Heart right ventricle (tissue), 16 donors: ENCODE data around the gene BORCS6. TPM values are rescaled to one million over a fixed set of nuclear protein-coding genes. Genes with fewer than 3 reads are reported as not detected.

ENCODE experiments used
- ATAC-seq, 8 donors: fragments of 200-7000 bp; cut with Tn5 transposase; one replicate each; pipeline ENCODE4 v1.9.1; 2020; ENCODE audit warnings: mild to moderate bottlenecking in 8 of 8, moderate library complexity in 8 of 8, moderate number of reproducible peaks in 1 of 8
- DNase-seq, 2 donors: peaks; one replicate each; pipeline ENCODE4 v3.0.0-alpha.2; 2020
- H3K27ac ChIP-seq, 10 donors: fragments of 200-600 bp; sonication (generic) in 2 of 10; one replicate each; pipeline versions ENCODE4 v1.5.0 to v1.8.0; 2020 to 2022; ENCODE audit warnings: mild to moderate bottlenecking in 3 of 10
- H3K27me3 ChIP-seq, 7 donors: fragments of 200-600 bp; one replicate each; pipeline ENCODE4 v1.8.0; 2021 to 2022; ENCODE audit warnings: mild to moderate bottlenecking in 2 of 7
- H3K36me3 ChIP-seq, 9 donors: fragments of 200-600 bp; sonication (generic) in 1 of 9; one replicate each; pipeline versions ENCODE4 v1.5.0 to v1.8.0; 2020 to 2022; ENCODE audit warnings: mild to moderate bottlenecking in 2 of 9
- H3K4me1 ChIP-seq, 9 donors: fragments of 200-600 bp; sonication (generic) in 1 of 9; one replicate each; pipeline versions ENCODE4 v1.5.0 to v1.8.0; 2020 to 2022; ENCODE audit warnings: mild to moderate bottlenecking in 4 of 9
- H3K4me3 ChIP-seq, 10 donors: fragments of 200-600 bp; sonication (generic) in 2 of 10; one replicate each; pipeline versions ENCODE4 v1.5.0 to v1.8.0; 2020 to 2022; ENCODE audit warnings: mild to moderate bottlenecking in 7 of 10, moderate library complexity in 2 of 10
- H3K9me3 ChIP-seq, 11 donors: fragments of 200-600 bp in 10 of 11; sonication (generic) in 2 of 11; one replicate each; pipeline versions ENCODE4 v1.5.0 to v1.8.0; 2013 to 2022; ENCODE audit warnings: mild to moderate bottlenecking in 2 of 11, control low read depth in 1 of 11, moderate library complexity in 1 of 11
- CTCF ChIP-seq, 9 donors: fragments of 200-600 bp; sonication (generic) in 2 of 9; IDR thresholded peaks; one replicate each; pipeline versions ENCODE4 v1.5.0 to v1.8.0; 2021 to 2022; ENCODE audit warnings: antibody characterized with exemption in 9 of 9, mild to moderate bottlenecking in 5 of 9, moderate library complexity in 1 of 9
- WGBS, 2 donors: extraction: QIAGEN DNeasy Blood & Tissue Kit; methylation state at CpG; one replicate each; pipeline ENCODE4 v1.1.7; 2013; ENCODE audit warnings: inconsistent platforms in 1 of 2; 5-methylcytosine and 5-hydroxymethylcytosine counted together
- intact Hi-C, 10 donors: fragments of 100-400 bp; cut with DNase I; formaldehyde crosslinking; loops; one replicate each; pipeline versions ENCODE4 v1.11.1 to v1.14.2; 2022
- polyA plus RNA-seq, 2 donors: library from polyadenylated mRNA; stranded (reverse); fragments of 200-250 nt; gene quantifications; one replicate each; pipeline ENCODE4 v1.2.3, GENCODE V29; 2013
- total RNA-seq, 10 donors: library from RNA; stranded (reverse); fragmentation: NEBNext Ultra II Directional in 3 of 10; extraction: Animal tissue kit (Norgen Biotek cat#: 25700) in 3 of 10; gene quantifications; one replicate each; pipeline versions ENCODE4 v1.2.1 to v1.2.4, GENCODE V29; 2021 to 2023
- donor health status: Arrhythmogenic right ventricular cardiomyopathy.
- donor health status: ischemic (EF 13 %, LVEDD 7.1; RV severe dilation, severe dysfunction).
- donor health status: healthy with polysubstance abuse.
- donor health status: DM: no; HTN: yes; CAD: no.
- donor health status: DM: no; HTN: no; CAD: no.
- donor health status: ischemic (EF 25% LVEDD 6.9; RV normal size, moderate dysfunction).
- donor health status: ischemic (EF 25% LVEDD 5.7; RV mildly dilated, moderate dysfunction).
- donor health status: healthy.
- donor health status: DM: yes; HTN: yes; CAD: no.
- donor health status: Ischemic cardiomyopathy.
- donor health status: ischemic (EF 35%, LVEDD 5.7; RV mildly dilated, moderate dysfunction).
- donor health status: nonischemic (EF 11% LVEDD 7.7; RV severe dilation, severe dysfunction).
- donor health status: DM: yes; HTN: yes; CAD: no.
- donor health status: PGD.
- donor health status: ischemic (EF 29% LVEDD 5.4; RV normal size, mild dysfunction).
- donor health status: nonischemic (EF 23%, LVEDD 6.1; RV moderate dilation, normal function).

The BORCS6 gene
- total and polyA plus RNA-seq, 12 donors: 4.2 to 13.8 (median 7.7) TPM

GRCh38 chr17:8158267-8159031, 31.5 kb downstream of the BORCS6 start:
- 40 to 43% methylated on average over 20 of the region's 20 CpGs for WGBS, 2 donors
- intact Hi-C loops: loop anchor here in 4 of 10 donors (1.0 to 10.0 kb wide), 6 partner anchors 20 to 324 kb away; partner anchors contain the start of genes CYB5D1 (in 1 of the 4), HES7 (in 1 of the 4), KDM6B (in 1 of the 4) and NAA38 (in 1 of the 4)
- H3K4me3 ChIP-seq: peak overlapping the region in 3 of 10 donors; percentile 1 to 11 (median 2)

GRCh38 chr17:8156246-8156992, 33.6 kb downstream of the BORCS6 start:
- Histone ChIP-seq H3K4me3 (peak overlapping the region; percentile 66 to 91 (median 81)), H3K27ac (peak overlapping the region; percentile 97 to 100 (median 100)), H3K4me1 (peaks cover 19 to 91% (median 51%) of the 10 kb centered on the region in 9 donors), H3K36me3 (peaks cover 0 to 31% (median 16%) of the 10 kb centered on the region in 9 donors), H3K27me3 (no peaks in the 10 kb centered on the region), H3K9me3 (no peaks in the 10 kb centered on the region)
- 0 to 1% methylated on average over 59 of the region's 59 CpGs for WGBS, 2 donors
- intact Hi-C loops: loop anchor here in 4 of 10 donors (2.0 to 10.0 kb wide), 5 partner anchors 18 to 322 kb away; partner anchors contain the start of genes CYB5D1 (in 1 of the 4), HES7 (in 1 of the 4), KDM6B (in 1 of the 4) and NAA38 (in 1 of the 4)
- peak in 4 of 9 donors; percentile 12 to 42 (median 28) for TF ChIP-seq CTCF (IDR thresholded peaks at IDR 0.05)
- peak; percentile 100 for DNase-seq
- peak; percentile 65 to 75 (median 68) for ATAC-seq

More at GRCh38 chr17:8158267-8159031, 31.5 kb downstream of the BORCS6 start:
- Histone ChIP-seq H3K4me1 (peaks cover 18 to 85% (median 50%) of the 10 kb centered on the region in 9 donors), H3K27me3 (no peaks in the 10 kb centered on the region), H3K9me3 (no peaks in the 10 kb centered on the region), H3K36me3 (peaks cover 0 to 34% (median 17%) of the 10 kb centered on the region in 9 donors), H3K27ac (peak overlapping the region in 9 of 10 donors; percentile 64 to 99 (median 97))
- ATAC-seq: peak in 1 of 8 donors; percentile 6
- TF ChIP-seq CTCF (IDR thresholded peaks at IDR 0.05): peak; percentile 88 to 96 (median 90)
- DNase-seq: peak; percentile 91 to 93

GRCh38 chr17:8155996-8156245, 34.1 kb downstream of the BORCS6 start:
- intact Hi-C loops: loop anchor here in 4 of 10 donors (2.0 to 10.0 kb wide), 7 partner anchors 17 to 321 kb away; partner anchors contain the start of genes ALOXE3 (in 1 of the 4), CYB5D1 (in 1 of the 4), HES7 (in 1 of the 4) and KDM6B (in 1 of the 4)
- no peaks in the 10 kb centered on the region for H3K27me3 ChIP-seq
- no peak for DNase-seq

More at GRCh38 chr17:8155996-8156245, 34.1 kb downstream of the BORCS6 start:
- peak overlapping the region; percentile 92 to 100 (median 100) for H3K27ac ChIP-seq
- ATAC-seq: no peak
- WGBS, 2 donors: 0% methylated on average over 11 of the region's 11 CpGs
- no peaks in the 10 kb centered on the region for H3K9me3 ChIP-seq
- H3K4me1 ChIP-seq: peaks cover 17 to 91% (median 46%) of the 10 kb centered on the region in 9 donors
- H3K36me3 ChIP-seq: peaks cover 0 to 26% (median 11%) of the 10 kb centered on the region in 9 donors
- H3K4me3 ChIP-seq: peak overlapping the region; percentile 66 to 91 (median 81)
- TF ChIP-seq CTCF (IDR thresholded peaks at IDR 0.05): no peak
